IMR-90 (cell line): Measurements from ENCODE around the gene GBE1. TPM values are rescaled to one million over a fixed set of nuclear protein-coding genes. Genes with fewer than 3 reads are reported as not detected.

ENCODE experiments used
- ATAC-seq: fragments of 200-7000 bp; cut with Tn5 transposase; 2 replicates; pipeline ENCODE4 v1.9.1; 2020; ENCODE audit warnings: low read depth, mild to moderate bottlenecking, moderate library complexity
- BruUV-seq: library from RNA; stranded (reverse); fragments of 400-500 nt; replicated peaks from 2 replicates; lab custom pipeline; 2021; lab: Mats Ljungman, UMichigan
- CTCF ChIA-PET: fragments of 300-600 bp; formaldehyde crosslinking; extraction: SDS; loops from one replicate; lab custom pipeline; 2021; ENCODE audit warnings: antibody characterized with exemption; lab: Yijun Ruan, JAX
- POLR2A ChIA-PET: fragments of 300-600 bp; sonication (Branson Sonifier 250); formaldehyde crosslinking; loops from one replicate; lab custom pipeline; 2022; ENCODE audit warnings: antibody characterized with exemption; ENCODE audit not compliant: unreplicated experiment; lab: Charles Lee
- DNase-seq: peaks from one replicate; pipeline ENCODE4 v3.0.0; 2013
- H2AFZ ChIP-seq: replicated peaks from 2 replicates; pipeline ENCODE3; 2013; ENCODE audit warnings: low read length, mild to moderate bottlenecking; ENCODE audit not compliant: poor library complexity
- H2AK5ac ChIP-seq: 2 replicates; pipeline ENCODE4 v1.6.1; 2013; ENCODE audit warnings: low read depth, low read length, inconsistent platforms
- H2AK9ac ChIP-seq: replicated peaks from 2 replicates; pipeline ENCODE3; 2013; ENCODE audit warnings: mild to moderate bottlenecking, low read depth, low read length, moderate library complexity; ENCODE audit not compliant: poor library complexity
- H2BK120ac ChIP-seq: 2 replicates; pipeline ENCODE4 v1.6.1; 2013; ENCODE audit warnings: low read depth, low read length, inconsistent platforms
- H2BK15ac ChIP-seq: 3 replicates; pipeline ENCODE4 v1.6.1; 2013; ENCODE audit warnings: low read depth, low read length, inconsistent platforms
- H2BK20ac ChIP-seq: 2 replicates; pipeline ENCODE4 v1.6.1; 2013; ENCODE audit warnings: low read depth, mild to moderate bottlenecking, inconsistent platforms, low read length, moderate library complexity
- H2BK5ac ChIP-seq: 2 replicates; pipeline ENCODE4 v1.6.1; 2013; ENCODE audit warnings: mild to moderate bottlenecking, low read depth, low read length, inconsistent platforms; ENCODE audit not compliant: poor library complexity, severe bottlenecking
- H3K14ac ChIP-seq: replicated peaks from 2 replicates; pipeline ENCODE4 v1.6.1; 2013; ENCODE audit warnings: low read depth, low read length, inconsistent platforms
- H3K18ac ChIP-seq: 2 replicates; pipeline ENCODE4 v1.6.1; 2013; ENCODE audit warnings: low read depth, low read length, control low read depth
- H3K23ac ChIP-seq: 2 replicates; pipeline ENCODE4 v1.6.1; 2013; ENCODE audit warnings: low read depth, low read length, inconsistent platforms
- H3K27ac ChIP-seq: 2 replicates; pipeline ENCODE4 v1.5.1; 2013; ENCODE audit warnings: mild to moderate bottlenecking, control low read depth, low read length; ENCODE audit not compliant: insufficient read depth
- H3K27me3 ChIP-seq: 2 replicates; pipeline ENCODE4 v1.6.1; 2013; ENCODE audit warnings: low read length; ENCODE audit not compliant: control insufficient read depth, insufficient read depth
- H3K36me3 ChIP-seq: 2 replicates; pipeline ENCODE4 v1.6.1; 2013; ENCODE audit warnings: low read length, mixed read lengths; ENCODE audit not compliant: control insufficient read depth, insufficient read depth
- H3K4ac ChIP-seq: 2 replicates; pipeline ENCODE4 v1.6.1; 2013; ENCODE audit warnings: low read depth, low read length, inconsistent platforms
- H3K4me1 ChIP-seq: 2 replicates; pipeline ENCODE4 v1.6.1; 2013; ENCODE audit warnings: low read length, mixed read lengths; ENCODE audit not compliant: control insufficient read depth, insufficient read depth
- H3K4me2 ChIP-seq: 2 replicates; pipeline ENCODE4 v1.6.1; 2013; ENCODE audit warnings: low read depth, mild to moderate bottlenecking, control low read depth, low read length, moderate library complexity
- H3K4me3 ChIP-seq: 2 replicates; pipeline ENCODE4 v1.5.1; 2013; ENCODE audit warnings: low read depth, mild to moderate bottlenecking, control low read depth, low read length, moderate library complexity; ENCODE audit not compliant: insufficient read depth
- H3K56ac ChIP-seq: 2 replicates; pipeline ENCODE4 v1.6.1; 2013; ENCODE audit warnings: low read length, inconsistent platforms; ENCODE audit not compliant: insufficient read depth; ENCODE audit errors: extremely low read depth
- H3K79me1 ChIP-seq, 2 experiments: 2 replicates each; pipeline ENCODE4 v1.6.1; 2013; ENCODE audit warnings: low read length in 2 of 2, inconsistent platforms in 1 of 2, low read depth in 1 of 2
- H3K9ac ChIP-seq: 2 replicates; pipeline ENCODE4 v1.6.1; 2013; ENCODE audit warnings: low read depth, low read length, control low read depth
- H3K9me1 ChIP-seq: 2 replicates; pipeline ENCODE4 v1.6.1; 2013; ENCODE audit warnings: low read length, inconsistent platforms; ENCODE audit not compliant: insufficient read depth
- H3K9me3 ChIP-seq: 2 replicates; pipeline ENCODE4 v1.6.1; 2013; ENCODE audit warnings: low read length; ENCODE audit not compliant: control insufficient read depth, insufficient read depth
- H4K20me1 ChIP-seq: 2 replicates; pipeline ENCODE4 v1.6.1; 2013; ENCODE audit warnings: low read length, inconsistent platforms; ENCODE audit not compliant: insufficient read depth
- H4K5ac ChIP-seq: 2 replicates; pipeline ENCODE4 v1.6.1; 2013; ENCODE audit warnings: mild to moderate bottlenecking, low read depth, low read length, control low read depth
- H4K8ac ChIP-seq, 2 experiments: 2 replicates each; pipeline ENCODE4 v1.6.1; 2013; ENCODE audit warnings: low read depth in 2 of 2, low read length in 2 of 2, control low read depth in 1 of 2, inconsistent platforms in 1 of 2
- H4K91ac ChIP-seq: 2 replicates; pipeline ENCODE4 v1.6.1; 2013; ENCODE audit warnings: low read depth, low read length, inconsistent platforms; ENCODE audit not compliant: insufficient read depth
- BHLHE40 ChIP-seq: fragments of 150-350 bp; IDR thresholded peaks from 2 replicates; pipeline ENCODE4 v1.6.1; 2016; ENCODE audit warnings: mild to moderate bottlenecking, low read depth, low read length
- CEBPB ChIP-seq: IDR thresholded peaks from 2 replicates; pipeline ENCODE4 v1.6.1; 2012; ENCODE audit warnings: low read depth, low read length, improper control_type of control experiment
- CHD1 ChIP-seq: IDR thresholded peaks from 2 replicates; pipeline ENCODE4 v1.6.1; 2012; ENCODE audit warnings: low read depth, low read length, improper control_type of control experiment
- ELK1 ChIP-seq: fragments of 150-350 bp; IDR thresholded peaks from 2 replicates; pipeline ENCODE4 v1.6.1; 2016; ENCODE audit warnings: low read depth, mild to moderate bottlenecking, low read length, moderate library complexity, borderline replicate concordance
- FOS ChIP-seq: fragments of 150-350 bp; IDR thresholded peaks from 2 replicates; pipeline ENCODE4 v1.6.1; 2016; ENCODE audit warnings: low read depth, low read length
- MAFK ChIP-seq: IDR thresholded peaks from 2 replicates; pipeline ENCODE4 v1.6.1; 2012; ENCODE audit warnings: low read depth, low read length, improper control_type of control experiment
- MAZ ChIP-seq: IDR thresholded peaks from 2 replicates; pipeline ENCODE4 v1.6.1; 2012; ENCODE audit warnings: low read depth, mild to moderate bottlenecking, low read length, improper control_type of control experiment, moderate library complexity, borderline replicate concordance
- MXI1 ChIP-seq: IDR thresholded peaks from 2 replicates; pipeline ENCODE4 v1.6.1; 2012; ENCODE audit warnings: low read depth, mild to moderate bottlenecking, low read length, moderate library complexity, borderline replicate concordance
- NFE2L2 ChIP-seq: fragments of 150-350 bp; IDR thresholded peaks from 2 replicates; pipeline ENCODE4 v1.6.1; 2016; ENCODE audit warnings: low read depth, mild to moderate bottlenecking, low read length
- POLR2A ChIP-seq: IDR thresholded peaks from 2 replicates; pipeline ENCODE4 v1.6.1; 2012; ENCODE audit warnings: mild to moderate bottlenecking, low read depth, low read length
- RAD21 ChIP-seq: IDR thresholded peaks from 2 replicates; pipeline ENCODE4 v1.6.1; 2012; ENCODE audit warnings: low read length, improper control_type of control experiment
- RCOR1 ChIP-seq: IDR thresholded peaks from 2 replicates; pipeline ENCODE4 v1.6.1; 2012; ENCODE audit warnings: mild to moderate bottlenecking, low read length, improper control_type of control experiment; ENCODE audit not compliant: insufficient replicate concordance
- RFX5 ChIP-seq: IDR thresholded peaks from 2 replicates; pipeline ENCODE4 v1.8.0; 2012; ENCODE audit warnings: low read depth, mild to moderate bottlenecking, low read length, moderate library complexity
- SMC3 ChIP-seq: fragments of 150-350 bp; IDR thresholded peaks from 2 replicates; pipeline ENCODE4 v1.6.1; 2016; ENCODE audit warnings: low read depth, mild to moderate bottlenecking, antibody characterized with exemption, low read length, moderate library complexity
- USF2 ChIP-seq: fragments of 150-350 bp; IDR thresholded peaks from 2 replicates; pipeline ENCODE4 v1.6.1; 2017; ENCODE audit warnings: mild to moderate bottlenecking, antibody characterized with exemption, low read length, low read depth
- dilution Hi-C: fragments of 300-500 bp; cut with HindIII; formaldehyde crosslinking; loops from one replicate; pipeline ENCODE4 v1.14.3; 2018; ENCODE audit warnings: low sequenced_read_pairs; ENCODE audit not compliant: unreplicated experiment
- in situ Hi-C: fragments of 300-500 bp; cut with MboI; formaldehyde crosslinking; loops from 3 replicates; pipeline ENCODE4 v1.14.3; 2019; ENCODE audit warnings: low sequenced_read_pairs, inconsistent platforms, mixed read lengths
- intact Hi-C: fragments of 100-400 bp; cut with micrococcal nuclease; formaldehyde crosslinking; loops from 2 replicates; pipeline ENCODE4 v1.10.0; 2022
- polyA plus RNA-seq, 3 experiments: library from polyadenylated mRNA; depleted of rRNA; stranded (reverse); fragments of >200 nt; gene quantifications; 2 replicates each; pipeline ENCODE4 v1.2.3, GENCODE V29; 2012; ENCODE audit warnings: low replicate concordance in 1 of 3
- total RNA-seq: library from RNA; depleted of rRNA; stranded (reverse); fragments of >200 nt; gene quantifications from 2 replicates; pipeline ENCODE4 v1.2.3, GENCODE V29; 2012
- TF ChIP-seq, protein P1 (sequence below): conservative IDR thresholded peaks from 2 replicates; pipeline ENCODE4 v1.5.1; 2012; ENCODE audit warnings: mild to moderate bottlenecking, low read depth, low read length, improper control_type of control experiment

The GBE1 gene
- total and polyA plus RNA-seq, 2 of the 4 experiments (the other 2 are of a cell fraction): 36.7 to 90.3 TPM

GRCh38 chr3:81744366-81744765 is 17.1 kb downstream of the GBE1 start:
- H3K4me1 ChIP-seq: peaks cover 19% of the 10 kb centered on the region
- H2BK15ac ChIP-seq: no peak overlapping the region
- H3K23ac ChIP-seq: peak overlapping the region; percentile 81
- H3K27ac ChIP-seq: peak overlapping the region; percentile 25; the same call in 1 of the 2 replicates
- H2AK5ac ChIP-seq: no peak overlapping the region
- peak overlapping the region; percentile 67 to 81; a peak in 2 of 4 replicates for H4K8ac ChIP-seq
- ChIA-PET POLR2A (no interaction called here), CTCF (interaction anchor here (0.8 to 1.1 kb wide), 3 partner anchors 12 to 75 kb away, joined by 3 read pairs; no protein-coding TSS in a partner anchor)
- dilution Hi-C loops (no loop called here), in situ Hi-C loops (no loop called here), intact Hi-C loops (no loop called here)
- H3K79me1 ChIP-seq: peaks cover 13 to 26% of the 10 kb centered on the region in 2 experiments
- H3K9me1 ChIP-seq: no peaks in the 10 kb centered on the region
- H3K4me2 ChIP-seq: peak overlapping the region; percentile 18; the same call in 1 of the 2 replicates
- no peak overlapping the region for H3K4me3 ChIP-seq
- no peak overlapping the region for H2AFZ ChIP-seq
- peak overlapping the region; percentile 79 for H3K56ac ChIP-seq
- H3K27me3 ChIP-seq: no peaks in the 10 kb centered on the region
- TF ChIP-seq RCOR1 (peak; percentile 63), RFX5 (no peak), POLR2A (no peak), MAFK (peak; percentile 56), MAZ (no peak), RAD21 (no peak; the same call in 1 of the 2 replicates), CEBPB (peak; percentile 96), FOS (peak; percentile 89), USF2 (no peak), MXI1 (no peak), SMC3 (no peak), CHD1 (no peak), BHLHE40 (peak; percentile 53), NFE2L2 (peak; percentile 61; the same call in 1 of the 2 replicates), ELK1 (no peak)
- TF ChIP-seq, protein P1, sequence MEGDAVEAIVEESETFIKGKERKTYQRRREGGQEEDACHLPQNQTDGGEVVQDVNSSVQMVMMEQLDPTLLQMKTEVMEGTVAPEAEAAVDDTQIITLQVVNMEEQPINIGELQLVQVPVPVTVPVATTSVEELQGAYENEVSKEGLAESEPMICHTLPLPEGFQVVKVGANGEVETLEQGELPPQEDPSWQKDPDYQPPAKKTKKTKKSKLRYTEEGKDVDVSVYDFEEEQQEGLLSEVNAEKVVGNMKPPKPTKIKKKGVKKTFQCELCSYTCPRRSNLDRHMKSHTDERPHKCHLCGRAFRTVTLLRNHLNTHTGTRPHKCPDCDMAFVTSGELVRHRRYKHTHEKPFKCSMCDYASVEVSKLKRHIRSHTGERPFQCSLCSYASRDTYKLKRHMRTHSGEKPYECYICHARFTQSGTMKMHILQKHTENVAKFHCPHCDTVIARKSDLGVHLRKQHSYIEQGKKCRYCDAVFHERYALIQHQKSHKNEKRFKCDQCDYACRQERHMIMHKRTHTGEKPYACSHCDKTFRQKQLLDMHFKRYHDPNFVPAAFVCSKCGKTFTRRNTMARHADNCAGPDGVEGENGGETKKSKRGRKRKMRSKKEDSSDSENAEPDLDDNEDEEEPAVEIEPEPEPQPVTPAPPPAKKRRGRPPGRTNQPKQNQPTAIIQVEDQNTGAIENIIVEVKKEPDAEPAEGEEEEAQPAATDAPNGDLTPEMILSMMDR: no peak
- H2BK20ac ChIP-seq: peak overlapping the region; percentile 97
- H4K5ac ChIP-seq: no peak overlapping the region
- H3K9ac ChIP-seq: no peak overlapping the region
- H3K14ac ChIP-seq: no peak overlapping the region
- DNase-seq (peak; percentile 95), ATAC-seq (peak; percentile 60)
- no peaks in the 10 kb centered on the region for H4K20me1 ChIP-seq
- peak overlapping the region; percentile 94 for H2BK120ac ChIP-seq
- H3K4ac ChIP-seq: peak overlapping the region; percentile 75
- peak overlapping the region; percentile 40; the same call in 1 of the 2 replicates for H4K91ac ChIP-seq
- peaks cover 1% of the 10 kb centered on the region; the same call in 1 of the 2 replicates for H3K36me3 ChIP-seq
- H3K18ac ChIP-seq: peak overlapping the region; percentile 77; the same call in 1 of the 2 replicates
- H2AK9ac ChIP-seq: no peak overlapping the region
- H2BK5ac ChIP-seq: peak overlapping the region; percentile 99
- no peaks in the 10 kb centered on the region for H3K9me3 ChIP-seq
- no TSS peak for BruUV-seq
